Caki2 (cell line): ENCODE results near the gene MUC5B. TPM values are rescaled to one million over a fixed set of nuclear protein-coding genes. Genes with fewer than 3 reads are reported as not detected.
A peak's percentile ranks its signal among the peaks of the same experiment; 100 is the strongest.

Experiments
- DNase-seq: peaks from one replicate; pipeline ENCODE4 v3.0.0-alpha.2; 2015; ENCODE audit warnings: low read depth
- in situ Hi-C: cut with HindIII; loops from 2 replicates; pipeline ENCODE4 v1.10.0; 2016; ENCODE audit warnings: low sequenced_read_pairs, low pct_unique_long_range_greater_than_20kb, mixed read lengths
- total RNA-seq: library from RNA; depleted of rRNA; stranded (reverse); fragments of >200 nt; shearing (Covaris generic); gene quantifications from 2 replicates; pipeline ENCODE4 v1.2.3, GENCODE V29; 2014; ENCODE audit warnings: low replicate concordance; rRNA removed

The MUC5B gene
- total RNA-seq, 1 experiment from 2014 or later: 0.03 TPM

DNA sequence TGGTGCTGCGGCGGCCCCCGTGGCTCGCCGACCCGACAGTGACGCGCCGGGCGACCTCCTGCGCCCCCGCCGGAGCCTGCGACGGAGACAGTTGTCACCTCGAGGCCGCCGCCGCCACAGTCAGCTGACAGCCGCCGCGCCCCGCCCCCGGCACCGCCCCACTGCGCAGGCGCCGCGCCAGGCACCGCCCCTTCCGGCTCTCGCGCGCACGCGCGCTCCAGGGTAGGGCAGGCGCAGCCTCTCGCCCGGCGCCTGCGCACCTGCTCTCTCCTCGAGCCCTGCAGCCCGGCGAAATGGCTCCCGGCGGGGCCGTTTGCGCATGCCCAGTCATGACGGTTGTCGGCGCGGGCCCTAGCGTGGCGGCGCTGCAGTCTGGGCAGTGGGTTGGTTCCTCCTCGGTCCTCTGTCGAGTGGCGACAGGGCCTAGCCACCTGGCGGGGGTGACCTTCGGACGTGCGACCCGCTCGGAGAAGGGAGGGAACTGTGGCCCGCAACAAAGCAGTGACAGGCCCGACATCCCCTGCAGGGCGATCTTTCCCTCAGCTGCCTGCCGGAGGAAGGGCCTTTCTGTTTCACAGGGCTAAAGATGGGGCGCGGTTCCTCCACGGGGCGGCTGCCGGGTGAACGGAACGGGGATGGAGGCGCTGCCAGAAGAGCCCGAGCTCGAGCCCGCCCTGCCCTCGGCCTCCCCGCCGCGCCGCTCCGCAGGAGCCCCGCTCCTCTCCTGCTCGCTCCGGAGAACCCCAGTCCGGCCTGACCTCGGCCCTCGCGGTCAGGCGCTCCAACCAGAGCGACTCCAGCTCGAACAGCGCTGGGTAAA is 86.8 kb downstream of the MUC5B start, which contains the start of gene TOLLIP:
Gene TOLLIP (minus strand): TSS at position 135 of the 820 bp plus-strand sequence. CDS start 134 bp downstream, at position 1.
- in situ Hi-C loops: no loop called here
- peak; percentile 90 for DNase-seq

DNA sequence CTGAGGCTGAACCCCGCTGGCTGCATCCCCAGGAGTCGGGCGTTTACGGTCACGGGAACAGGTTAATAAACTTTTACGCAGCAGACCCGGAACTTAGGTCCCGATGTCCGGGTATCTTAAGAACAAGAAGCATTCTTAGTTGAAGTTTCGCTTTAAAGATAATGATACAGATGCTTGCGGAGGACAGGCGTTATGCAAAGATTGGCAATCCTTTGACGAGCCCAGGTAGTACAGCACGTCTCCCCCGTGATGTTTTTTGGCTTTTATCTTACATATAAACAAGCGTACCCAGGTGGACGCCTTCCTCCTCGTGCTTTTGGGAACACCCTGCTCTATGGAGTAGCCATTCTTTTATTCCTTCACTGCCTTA is 87.4 kb downstream of the MUC5B start:
- in situ Hi-C loops: no loop called here
- peak; percentile 32 for DNase-seq

DNA sequence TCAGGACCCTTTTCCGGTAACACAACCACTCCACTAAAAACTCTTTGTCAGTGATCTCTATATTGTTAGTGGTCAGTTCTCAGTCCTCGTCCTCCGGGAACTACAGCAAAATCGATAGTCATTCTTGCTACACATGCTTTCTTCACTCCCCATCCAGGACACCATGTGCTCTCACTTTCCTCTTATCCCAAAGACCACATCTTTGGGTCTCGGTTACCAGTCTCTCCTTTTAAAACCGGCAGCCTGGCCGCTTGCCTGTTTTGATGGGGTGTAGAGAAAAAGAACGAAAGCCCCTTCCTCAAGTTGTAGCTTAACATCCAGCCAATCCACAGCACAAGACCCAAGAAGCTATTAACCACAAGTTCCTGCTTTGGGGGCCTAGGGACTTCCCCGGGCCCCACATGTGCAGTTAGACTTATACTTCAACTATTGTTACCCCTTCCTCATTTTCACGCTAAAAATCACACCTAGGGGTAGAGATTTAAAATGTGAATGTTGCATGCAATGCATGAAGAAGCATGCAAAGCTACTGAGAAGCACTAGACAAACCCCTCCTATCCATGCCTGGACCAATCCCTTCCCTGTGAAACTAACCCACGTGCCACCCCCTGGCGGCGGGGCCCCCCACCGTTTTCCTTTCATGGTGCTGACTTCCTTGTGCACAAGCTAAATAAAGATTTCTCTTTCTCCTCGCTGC is 88.1 kb downstream of the MUC5B start:
- peak; percentile 24 for DNase-seq
- in situ Hi-C loops: no loop called here

Other genes with a start within 250 kb of the MUC5B start
- not detected in 2 replicates for gene MUC6, start 186.3 kb upstream of the MUC5B start, total RNA-seq
- gene MUC2, start 148.2 kb upstream of the MUC5B start, total RNA-seq: not detected in 2 replicates
- not detected in 2 replicates for gene MUC5AC, start 65.1 kb upstream of the MUC5B start, total RNA-seq
- 18.3 and 23.2 TPM in 2 replicates for gene TOLLIP, start 86.6 kb downstream of the MUC5B start, total RNA-seq
- gene BRSK2, start 166.9 kb downstream of the MUC5B start, total RNA-seq: 2.4 and 4.8 TPM in 2 replicates